Right forelimb (tissue), 1 donor: ENCODE measurements around the gene ATP6V0A1.
A peak's percentile ranks its signal among the peaks of the same experiment; 100 is the strongest.
"Not testable (repeated sequence)": the region's sequence is repeated elsewhere in the genome, so short reads cannot be mapped to it uniquely, and the experiment has no call there.

Experiments
- DNase-seq: peaks from one replicate; pipeline ENCODE4 v3.0.0-alpha.2; 2018

ATP6V0A1 gene

GRCh38 chr17:42477824-42478223 lies 19.1 kb downstream of the ATP6V0A1 start:
- DNase-seq: not testable (repeated sequence)

- no peak for DNase-seq
Observed at GRCh38 chr17:42484304-42484703, 25.6 kb downstream of the ATP6V0A1 start.

- no peak for DNase-seq
Observed at GRCh38 chr17:42485680-42486079, 27.0 kb downstream of the ATP6V0A1 start.

GRCh38 chr17:42488032-42488431 lies 29.4 kb downstream of the ATP6V0A1 start:
- DNase-seq: no peak

- no peak for DNase-seq
Observed at GRCh38 chr17:42493319-42493718, 34.6 kb downstream of the ATP6V0A1 start.

- no peak for DNase-seq
Observed at GRCh38 chr17:42494673-42495072, 36.0 kb downstream of the ATP6V0A1 start.

- DNase-seq: no peak
Observed at GRCh38 chr17:42498828-42499227, 40.1 kb downstream of the ATP6V0A1 start.

GRCh38 chr17:42502091-42502490 lies 43.4 kb downstream of the ATP6V0A1 start:
- DNase-seq: no peak

GRCh38 chr17:42502926-42503325 lies 44.2 kb downstream of the ATP6V0A1 start:
- no peak for DNase-seq

- no peak for DNase-seq
Observed at GRCh38 chr17:42507671-42508070, 49.0 kb downstream of the ATP6V0A1 start.

GRCh38 chr17:42508426-42509165 lies 49.9 kb downstream of the ATP6V0A1 start:
- no peak for DNase-seq

GRCh38 chr17:42509409-42509808 lies 50.7 kb downstream of the ATP6V0A1 start:
- DNase-seq: no peak

- DNase-seq: no peak
Observed at GRCh38 chr17:42509841-42510240, 51.2 kb downstream of the ATP6V0A1 start.

GRCh38 chr17:42512246-42512645 lies 53.6 kb downstream of the ATP6V0A1 start:
- DNase-seq: no peak

GRCh38 chr17:42512733-42513251 lies 54.1 kb downstream of the ATP6V0A1 start:
- no peak for DNase-seq

GRCh38 chr17:42513686-42514085 lies 55.0 kb downstream of the ATP6V0A1 start:
- no peak for DNase-seq

GRCh38 chr17:42514279-42514678 lies 55.6 kb downstream of the ATP6V0A1 start:
- no peak for DNase-seq

- DNase-seq: no peak
Observed at GRCh38 chr17:42514867-42515266, 56.2 kb downstream of the ATP6V0A1 start.

GRCh38 chr17:42517516-42517915 lies 58.8 kb downstream of the ATP6V0A1 start:
- peak; percentile 90 for DNase-seq

- DNase-seq: peak; percentile 80
Observed at GRCh38 chr17:42518046-42518754, 59.5 kb downstream of the ATP6V0A1 start.

GRCh38 chr17:42518755-42519545 lies 60.3 kb downstream of the ATP6V0A1 start:
- peak; percentile 69 for DNase-seq

GRCh38 chr17:42519546-42520491 lies 61.1 kb downstream of the ATP6V0A1 start:
- peak; percentile 93 for DNase-seq
